Testis (tissue), 2 donors: ENCODE data around the gene SEZ6L.

Experiments used
- CTCF ChIP-seq, 3 experiments: fragments of 450-650 bp in 2 of 3; fragments of 200-600 bp in 1 of 3; sonication (generic) in 1 of 3; IDR thresholded peaks; one replicate each; pipeline ENCODE4 v1.5.1; 2016 to 2019; ENCODE audit warnings: antibody characterized with exemption in 3 of 3, mild to moderate bottlenecking in 2 of 3, moderate library complexity in 1 of 3
- POLR2A ChIP-seq: fragments of 450-650 bp; IDR thresholded peaks from one replicate; pipeline ENCODE4 v1.6.1; 2017; ENCODE audit warnings: antibody characterized with exemption, mild to moderate bottlenecking, moderate library complexity

GRCh38 chr22:26281941-26282340 lies 112.7 kb downstream of the SEZ6L start:
- TF ChIP-seq CTCF (IDR thresholded peaks at IDR 0.05), result no peak
- no peak for TF ChIP-seq POLR2A
